ENCODE measurements around the gene EXD2.

DNA sequence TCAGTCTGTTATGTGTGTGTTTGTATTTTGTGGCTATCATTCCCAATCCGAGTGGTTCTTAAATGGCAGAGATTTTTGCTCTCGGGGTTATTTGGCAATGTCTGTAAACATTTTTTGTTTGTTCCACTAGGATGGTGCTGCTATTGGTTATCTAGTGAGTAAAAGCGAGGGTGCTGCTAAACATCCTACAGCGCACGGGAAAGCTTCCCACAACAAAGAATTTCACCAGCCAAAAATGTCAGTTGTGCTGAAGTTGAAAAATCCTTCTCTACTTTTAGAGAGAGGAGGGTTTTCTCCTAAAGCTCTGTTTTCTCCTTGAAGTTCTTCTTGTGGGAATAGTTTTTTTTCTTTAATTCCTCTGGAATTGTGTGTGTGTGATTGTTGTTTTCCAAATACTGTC lies 2.4 kb downstream of the EXD2 start:
- TF ChIP-seq, protein P1, sequence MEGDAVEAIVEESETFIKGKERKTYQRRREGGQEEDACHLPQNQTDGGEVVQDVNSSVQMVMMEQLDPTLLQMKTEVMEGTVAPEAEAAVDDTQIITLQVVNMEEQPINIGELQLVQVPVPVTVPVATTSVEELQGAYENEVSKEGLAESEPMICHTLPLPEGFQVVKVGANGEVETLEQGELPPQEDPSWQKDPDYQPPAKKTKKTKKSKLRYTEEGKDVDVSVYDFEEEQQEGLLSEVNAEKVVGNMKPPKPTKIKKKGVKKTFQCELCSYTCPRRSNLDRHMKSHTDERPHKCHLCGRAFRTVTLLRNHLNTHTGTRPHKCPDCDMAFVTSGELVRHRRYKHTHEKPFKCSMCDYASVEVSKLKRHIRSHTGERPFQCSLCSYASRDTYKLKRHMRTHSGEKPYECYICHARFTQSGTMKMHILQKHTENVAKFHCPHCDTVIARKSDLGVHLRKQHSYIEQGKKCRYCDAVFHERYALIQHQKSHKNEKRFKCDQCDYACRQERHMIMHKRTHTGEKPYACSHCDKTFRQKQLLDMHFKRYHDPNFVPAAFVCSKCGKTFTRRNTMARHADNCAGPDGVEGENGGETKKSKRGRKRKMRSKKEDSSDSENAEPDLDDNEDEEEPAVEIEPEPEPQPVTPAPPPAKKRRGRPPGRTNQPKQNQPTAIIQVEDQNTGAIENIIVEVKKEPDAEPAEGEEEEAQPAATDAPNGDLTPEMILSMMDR (IDR thresholded peaks at IDR 0.05) = no peak
- TF ChIP-seq POLR2A (IDR thresholded peaks at IDR 0.05) (no peak), POLR2AphosphoS5 (IDR thresholded peaks at IDR 0.05) (no peak)
